ENCODE measurements around the gene GCFC2. TPM values are rescaled to one million over a fixed set of nuclear protein-coding genes. Genes with fewer than 3 reads are reported as not detected.
A peak's percentile ranks its signal among the peaks of the same experiment; 100 is the strongest.

The GCFC2 gene
- total RNA-seq, 1 donor from 2014 or later = 27.5 TPM

DNA sequence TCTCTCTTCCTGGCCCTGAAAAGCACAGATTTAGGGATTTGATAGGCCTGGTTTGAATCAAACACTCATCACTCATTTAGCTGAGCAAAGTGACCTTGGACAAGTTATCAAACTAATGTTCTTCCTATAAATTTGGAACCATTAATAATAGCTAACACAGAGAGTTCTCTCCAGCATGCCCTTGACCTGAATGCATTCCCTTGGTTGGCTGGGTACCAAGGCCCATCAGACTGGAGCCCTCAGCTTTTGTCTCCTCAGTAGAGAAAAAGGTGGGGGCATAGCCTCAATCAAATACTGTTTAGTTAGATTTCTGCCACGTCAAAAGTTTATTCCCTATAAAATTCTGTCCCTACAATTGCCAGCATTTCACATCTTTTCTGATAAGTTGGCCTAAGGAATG is 77.9 kb downstream of the GCFC2 start:
- POLR2A ChIA-PET = no interaction called here
- CTCF ChIA-PET = interaction anchor here (0.5 kb wide), 1 partner anchor 472 kb away, joined by 3 read pairs; no protein-coding TSS in a partner anchor
- ATAC-seq (ENCODE audit: low read depth) (no peak), DNase-seq (no peak)
- H3K27ac Mint-ChIP-seq = no peak overlapping the region
- H3K4me3 Mint-ChIP-seq = no peak overlapping the region
- H3K27me3 Mint-ChIP-seq = peaks cover 21% of the 10 kb centered on the region
- peaks cover 2% of the 10 kb centered on the region for H3K4me1 Mint-ChIP-seq
- H3K36me3 Mint-ChIP-seq (ENCODE audit: low read depth) = no peaks in the 10 kb centered on the region
- intact Hi-C loops (cut with micrococcal nuclease) = no loop called here
- TF ChIP-seq, protein P1, sequence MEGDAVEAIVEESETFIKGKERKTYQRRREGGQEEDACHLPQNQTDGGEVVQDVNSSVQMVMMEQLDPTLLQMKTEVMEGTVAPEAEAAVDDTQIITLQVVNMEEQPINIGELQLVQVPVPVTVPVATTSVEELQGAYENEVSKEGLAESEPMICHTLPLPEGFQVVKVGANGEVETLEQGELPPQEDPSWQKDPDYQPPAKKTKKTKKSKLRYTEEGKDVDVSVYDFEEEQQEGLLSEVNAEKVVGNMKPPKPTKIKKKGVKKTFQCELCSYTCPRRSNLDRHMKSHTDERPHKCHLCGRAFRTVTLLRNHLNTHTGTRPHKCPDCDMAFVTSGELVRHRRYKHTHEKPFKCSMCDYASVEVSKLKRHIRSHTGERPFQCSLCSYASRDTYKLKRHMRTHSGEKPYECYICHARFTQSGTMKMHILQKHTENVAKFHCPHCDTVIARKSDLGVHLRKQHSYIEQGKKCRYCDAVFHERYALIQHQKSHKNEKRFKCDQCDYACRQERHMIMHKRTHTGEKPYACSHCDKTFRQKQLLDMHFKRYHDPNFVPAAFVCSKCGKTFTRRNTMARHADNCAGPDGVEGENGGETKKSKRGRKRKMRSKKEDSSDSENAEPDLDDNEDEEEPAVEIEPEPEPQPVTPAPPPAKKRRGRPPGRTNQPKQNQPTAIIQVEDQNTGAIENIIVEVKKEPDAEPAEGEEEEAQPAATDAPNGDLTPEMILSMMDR (IDR thresholded peaks at IDR 0.05) = no peak
- H3K9me3 Mint-ChIP-seq = no peaks in the 10 kb centered on the region

DNA sequence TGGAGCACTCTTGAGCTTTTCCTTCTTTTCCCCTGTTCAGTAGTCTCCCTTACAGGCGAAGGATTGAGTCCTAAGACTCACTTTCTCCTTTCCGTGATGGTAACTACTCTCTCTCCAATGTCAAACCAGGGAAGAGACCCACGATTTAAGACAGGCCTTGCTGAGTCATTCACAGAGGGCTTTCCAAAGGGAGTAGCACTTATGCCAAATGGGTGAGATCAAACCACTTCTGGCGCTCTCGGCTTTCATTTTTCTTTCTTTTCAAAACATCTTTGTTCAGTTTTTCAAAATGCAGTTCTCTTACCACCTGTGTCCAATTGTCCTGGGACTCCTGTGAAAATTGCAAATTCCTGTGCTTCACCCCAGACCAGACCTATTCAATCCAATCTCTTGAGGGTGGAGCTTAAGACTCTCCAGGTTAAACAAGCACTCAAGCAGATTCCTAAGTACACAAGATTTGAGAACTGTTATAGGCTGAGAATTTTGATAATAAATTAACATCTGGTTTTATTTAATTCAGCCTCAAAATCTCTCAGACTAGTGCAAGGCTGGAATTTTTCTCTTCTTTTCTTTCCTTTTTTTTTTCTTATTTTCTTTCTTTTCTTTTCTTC is 78.5 kb downstream of the GCFC2 start:
- H3K27me3 Mint-ChIP-seq = peaks cover 16% of the 10 kb centered on the region
- H3K4me1 Mint-ChIP-seq = peaks cover 2% of the 10 kb centered on the region
- CTCF ChIA-PET = no interaction called here
- intact Hi-C loops (cut with micrococcal nuclease) = no loop called here
- POLR2A ChIA-PET = no interaction called here
- no peaks in the 10 kb centered on the region for H3K36me3 Mint-ChIP-seq (ENCODE audit: low read depth)
- H3K27ac Mint-ChIP-seq = no peak overlapping the region
- ATAC-seq (ENCODE audit: low read depth) (no peak), DNase-seq (no peak)
- H3K4me3 Mint-ChIP-seq = no peak overlapping the region
- no peaks in the 10 kb centered on the region for H3K9me3 Mint-ChIP-seq
- TF ChIP-seq, protein P1 (IDR thresholded peaks at IDR 0.05) = no peak

DNA sequence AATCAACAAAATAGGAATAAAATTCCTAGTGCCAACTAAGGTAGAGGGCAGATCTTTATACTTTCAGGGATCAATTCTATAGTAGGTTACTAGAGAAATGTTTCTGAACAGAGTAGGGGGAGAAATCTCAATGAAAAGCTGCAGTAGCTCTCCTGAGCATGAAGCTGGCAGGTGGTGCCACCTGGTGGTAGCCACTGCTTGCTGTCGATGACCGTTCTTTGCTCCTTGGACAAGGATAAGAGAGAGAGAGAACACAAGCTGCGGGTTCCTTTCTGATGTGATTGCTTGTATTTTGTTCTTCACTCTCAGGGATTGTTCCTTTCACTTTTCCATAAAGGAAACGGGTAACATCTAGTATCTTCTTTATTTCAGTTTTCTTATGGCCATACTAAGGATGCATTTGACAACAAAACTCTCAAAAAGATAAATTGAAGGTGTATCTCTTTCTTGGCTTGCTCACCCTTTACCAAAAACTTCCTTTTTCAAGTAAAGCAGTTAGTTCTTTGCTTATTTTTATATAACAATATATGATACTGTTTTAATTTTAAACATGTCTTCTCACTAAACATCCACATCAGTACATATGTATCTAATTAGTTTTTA is 82.7 kb downstream of the GCFC2 start:
- intact Hi-C loops (cut with micrococcal nuclease) = loop anchor here (1.0 to 5.0 kb wide), 5 partner anchors 164 to 938 kb away; no protein-coding TSS in a partner anchor

DNA sequence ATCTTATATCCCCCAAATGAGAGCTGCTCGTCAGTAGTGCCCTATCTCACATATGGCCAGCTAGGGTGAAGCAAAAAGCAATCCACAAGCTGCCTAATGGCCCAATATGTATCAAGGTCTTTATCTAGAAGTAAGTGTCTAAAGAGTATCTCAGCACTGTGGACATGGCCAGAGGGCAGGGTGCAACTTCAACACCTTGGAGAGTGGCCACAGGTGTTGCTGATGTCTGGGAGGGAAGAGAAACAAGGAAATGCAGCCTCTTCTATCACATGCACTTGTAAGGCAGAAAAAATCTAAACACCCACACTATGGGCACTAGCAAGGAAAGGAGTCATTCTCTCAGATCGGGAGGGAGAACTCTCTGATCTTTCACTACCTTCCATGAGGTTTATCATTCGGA is 87.8 kb downstream of the GCFC2 start:
- H3K36me3 Mint-ChIP-seq (ENCODE audit: low read depth) = no peaks in the 10 kb centered on the region
- no peaks in the 10 kb centered on the region for H3K9me3 Mint-ChIP-seq
- DNase-seq (no peak), ATAC-seq (ENCODE audit: low read depth) (no peak)
- peaks cover 38% of the 10 kb centered on the region for H3K27me3 Mint-ChIP-seq
- TF ChIP-seq, protein P1 (IDR thresholded peaks at IDR 0.05) = no peak
- POLR2A ChIA-PET = no interaction called here
- intact Hi-C loops (cut with micrococcal nuclease) = no loop called here
- no peak overlapping the region for H3K27ac Mint-ChIP-seq
- CTCF ChIA-PET = interaction anchor here (1.6 kb wide), 1 partner anchor 17 kb away, joined by 4 read pairs; no protein-coding TSS in a partner anchor
- H3K4me3 Mint-ChIP-seq = no peak overlapping the region
- peaks cover under 1% of the 10 kb centered on the region for H3K4me1 Mint-ChIP-seq

More for the DNA sequence above, 82.7 kb downstream of the GCFC2 start:
- no peaks in the 10 kb centered on the region for H3K9me3 Mint-ChIP-seq
- POLR2A ChIA-PET = no interaction called here
- no peaks in the 10 kb centered on the region for H3K36me3 Mint-ChIP-seq (ENCODE audit: low read depth)
- ATAC-seq (ENCODE audit: low read depth) (peak; percentile 75), DNase-seq (peak; percentile 38)
- H3K4me3 Mint-ChIP-seq = no peak overlapping the region
- CTCF ChIA-PET = interaction anchor here (0.7 to 3.2 kb wide), 13 partner anchors 9 to 937 kb away, joined by 3 to 22 read pairs (median 3); no protein-coding TSS in a partner anchor
- H3K27me3 Mint-ChIP-seq = peaks cover 30% of the 10 kb centered on the region
- peaks cover 2% of the 10 kb centered on the region for H3K4me1 Mint-ChIP-seq
- TF ChIP-seq, protein P1 (IDR thresholded peaks at IDR 0.05) = peak; percentile 91
- H3K27ac Mint-ChIP-seq = no peak overlapping the region

DNA sequence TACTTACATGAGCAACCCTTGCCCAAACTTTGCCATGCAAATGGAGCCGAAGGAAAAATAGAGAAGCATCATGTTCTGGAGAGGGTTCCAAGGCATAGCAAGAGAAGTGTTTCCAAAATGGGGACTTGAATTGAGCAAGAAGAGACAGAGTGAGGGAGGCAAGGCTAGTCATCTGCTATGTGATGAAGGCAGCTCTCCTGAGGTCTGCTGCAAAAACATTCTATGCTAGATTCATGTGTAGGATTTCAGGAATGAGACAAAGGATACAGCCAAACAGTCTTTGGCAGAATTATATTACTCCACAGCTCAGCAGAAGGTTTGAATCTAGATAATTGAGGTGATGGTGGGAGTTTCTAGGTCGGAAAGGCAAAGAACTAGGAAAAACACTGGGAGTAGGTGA is 88.2 kb downstream of the GCFC2 start:
- no peaks in the 10 kb centered on the region for H3K4me1 Mint-ChIP-seq
- no peak overlapping the region for H3K27ac Mint-ChIP-seq
- H3K27me3 Mint-ChIP-seq = peaks cover 40% of the 10 kb centered on the region
- H3K4me3 Mint-ChIP-seq = no peak overlapping the region
- intact Hi-C loops (cut with micrococcal nuclease) = no loop called here
- CTCF ChIA-PET = interaction anchor here (1.6 kb wide), 1 partner anchor 16 kb away, joined by 4 read pairs; no protein-coding TSS in a partner anchor
- DNase-seq = no peak
- no peaks in the 10 kb centered on the region for H3K9me3 Mint-ChIP-seq
- no peak for ATAC-seq (ENCODE audit: low read depth)
- POLR2A ChIA-PET = no interaction called here
- H3K36me3 Mint-ChIP-seq (ENCODE audit: low read depth) = no peaks in the 10 kb centered on the region
- TF ChIP-seq, protein P1 (IDR thresholded peaks at IDR 0.05) = no peak

Data from activated B cell treated with CpG ODN at 0.5 μM for 24 hours (primary cell).